Measurements from ENCODE around the gene RFX4. TPM values are rescaled to one million over a fixed set of nuclear protein-coding genes. Genes with fewer than 3 reads are reported as not detected.
A peak's percentile ranks its signal among the peaks of the same experiment; 100 is the strongest.

The RFX4 gene
- total RNA-seq, 4 donors from 2014 or later: not detected

GRCh38 chr12:106586278-106586802, 3.5 kb downstream of the RFX4 start:
- no peak for DNase-seq (ENCODE audit: low spot score in 2 of 2)
- Histone ChIP-seq H3K27me3 (peaks cover 100% of the 10 kb centered on the region), H3K27ac (no peak overlapping the region), H3K9me3 (no peaks in the 10 kb centered on the region), H3K36me3 (no peaks in the 10 kb centered on the region), H3K4me3 (peak overlapping the region; percentile 30), H3K4me1 (peaks cover 58% of the 10 kb centered on the region)
- no peak for TF ChIP-seq EP300 (IDR thresholded peaks at IDR 0.05)
- TF ChIP-seq POLR2AphosphoS5 (IDR thresholded peaks at IDR 0.05): no peak
- no peak for TF ChIP-seq CTCF (IDR thresholded peaks at IDR 0.05)
- TF ChIP-seq POLR2A (IDR thresholded peaks at IDR 0.05): no peak
- under 1% methylated on average over 26 of the region's 35 CpGs for WGBS

GRCh38 chr12:106586803-106587684, 4.2 kb downstream of the RFX4 start:
- Histone ChIP-seq H3K27ac (no peak overlapping the region), H3K4me1 (peaks cover 51% of the 10 kb centered on the region), H3K36me3 (no peaks in the 10 kb centered on the region), H3K9me3 (no peaks in the 10 kb centered on the region), H3K4me3 (peak overlapping the region; percentile 30), H3K27me3 (peaks cover 100% of the 10 kb centered on the region)
- no peak for DNase-seq (ENCODE audit: low spot score in 2 of 2)
- TF ChIP-seq EP300 (IDR thresholded peaks at IDR 0.05): no peak
- TF ChIP-seq CTCF (IDR thresholded peaks at IDR 0.05): no peak
- no peak for TF ChIP-seq POLR2A (IDR thresholded peaks at IDR 0.05)
- no peak for TF ChIP-seq POLR2AphosphoS5 (IDR thresholded peaks at IDR 0.05)
- under 1% methylated on average over 30 of the region's 62 CpGs for WGBS

- Histone ChIP-seq H3K9me3 (no peaks in the 10 kb centered on the region), H3K4me3 (no peak overlapping the region), H3K27ac (no peak overlapping the region), H3K4me1 (peaks cover 34% of the 10 kb centered on the region), H3K36me3 (no peaks in the 10 kb centered on the region), H3K27me3 (peaks cover 98% of the 10 kb centered on the region)
- no peak for DNase-seq (ENCODE audit: low spot score in 2 of 2)
- WGBS: 65% methylated on average over 4 of the region's 4 CpGs
- TF ChIP-seq EP300 (IDR thresholded peaks at IDR 0.05) (no peak), CTCF (IDR thresholded peaks at IDR 0.05) (no peak), POLR2AphosphoS5 (IDR thresholded peaks at IDR 0.05) (no peak), POLR2A (IDR thresholded peaks at IDR 0.05) (no peak)
These were observed 6.0 kb downstream of the RFX4 start for GRCh38 chr12:106588771-106589170.

GRCh38 chr12:106590601-106591000, 7.8 kb downstream of the RFX4 start:
- H3K9me3 ChIP-seq: no peaks in the 10 kb centered on the region
- DNase-seq (ENCODE audit: low spot score in 2 of 2): no peak
- H3K27ac ChIP-seq: no peak overlapping the region
- no peaks in the 10 kb centered on the region for H3K36me3 ChIP-seq
- H3K4me3 ChIP-seq: no peak overlapping the region
- peaks cover 83% of the 10 kb centered on the region for H3K27me3 ChIP-seq
- 60% methylated on average over 2 of the region's 2 CpGs for WGBS
- no peak for TF ChIP-seq POLR2AphosphoS5 (IDR thresholded peaks at IDR 0.05)
- TF ChIP-seq CTCF (IDR thresholded peaks at IDR 0.05): no peak
- TF ChIP-seq EP300 (IDR thresholded peaks at IDR 0.05): no peak
- TF ChIP-seq POLR2A (IDR thresholded peaks at IDR 0.05): no peak
- H3K4me1 ChIP-seq: peaks cover 17% of the 10 kb centered on the region

- WGBS: 43% methylated on average over 17 of the region's 17 CpGs
- Histone ChIP-seq H3K4me3 (no peak overlapping the region), H3K9me3 (no peaks in the 10 kb centered on the region), H3K36me3 (no peaks in the 10 kb centered on the region), H3K4me1 (no peaks in the 10 kb centered on the region), H3K27me3 (peaks cover 54% of the 10 kb centered on the region), H3K27ac (no peak overlapping the region)
- DNase-seq (ENCODE audit: low spot score in 2 of 2): no peak
- TF ChIP-seq POLR2AphosphoS5 (IDR thresholded peaks at IDR 0.05) (no peak), CTCF (IDR thresholded peaks at IDR 0.05) (no peak), EP300 (IDR thresholded peaks at IDR 0.05) (no peak), POLR2A (IDR thresholded peaks at IDR 0.05) (no peak)
These were observed 11.6 kb downstream of the RFX4 start for GRCh38 chr12:106594447-106594846.
